ENCODE data around the gene CAD. TPM values are rescaled to one million over a fixed set of nuclear protein-coding genes. Genes with fewer than 3 reads are reported as not detected.
A peak's percentile ranks its signal among the peaks of the same experiment; 100 is the strongest.

CAD gene
- total RNA-seq, 2 donors from 2014 or later: 11.1 to 49.1 TPM

DNA sequence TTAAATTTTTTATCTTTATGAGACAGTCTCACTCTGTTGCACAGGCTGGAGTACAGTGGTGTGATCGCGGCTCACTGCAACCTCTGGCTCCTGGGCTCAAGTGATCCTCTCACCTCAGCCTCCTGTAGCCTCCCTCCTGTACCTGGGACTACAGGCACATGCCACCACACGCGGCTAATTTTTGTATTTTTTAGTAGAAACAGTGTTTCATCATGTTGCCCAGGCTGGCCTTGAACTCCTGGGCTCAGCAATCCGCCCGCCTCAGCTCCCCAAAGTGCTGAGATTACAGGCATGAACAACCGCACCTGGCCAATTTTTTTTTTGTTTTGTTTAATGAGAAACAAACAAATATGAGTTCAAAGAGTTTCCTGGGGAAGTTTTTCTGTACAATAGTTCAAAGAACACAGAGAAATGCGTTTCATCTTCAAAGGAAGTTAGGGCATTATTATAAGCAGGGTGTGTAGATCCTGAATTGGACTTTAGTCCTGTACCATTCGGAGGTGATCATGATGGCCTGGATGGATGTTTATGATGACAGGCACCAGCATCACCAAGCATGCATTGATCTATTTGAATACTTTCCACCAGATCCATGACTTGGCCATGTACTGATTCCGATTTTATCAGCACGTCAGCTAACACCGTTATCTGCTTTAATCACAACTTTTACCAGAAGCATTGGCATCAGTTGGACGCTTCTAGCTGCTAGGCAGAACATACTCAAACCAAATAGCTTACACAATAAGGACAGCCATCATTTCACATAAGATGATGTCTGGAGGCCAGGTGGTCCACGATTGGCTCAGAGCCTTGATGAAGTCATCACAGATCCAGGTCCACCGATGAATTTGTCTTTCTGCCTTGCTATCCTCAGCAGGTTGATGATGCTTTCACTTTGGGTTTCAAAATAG, 39.5 kb upstream of the CAD start:
- intact Hi-C loops (cut with DNase I): no loop called here
- no peak overlapping the region for H3K4me3 ChIP-seq
- no peaks in the 10 kb centered on the region for H3K36me3 ChIP-seq
- no peak overlapping the region for H3K27ac ChIP-seq
- no peaks in the 10 kb centered on the region for H3K27me3 ChIP-seq
- H3K9me3 ChIP-seq: no peaks in the 10 kb centered on the region
- TF ChIP-seq, protein P1, sequence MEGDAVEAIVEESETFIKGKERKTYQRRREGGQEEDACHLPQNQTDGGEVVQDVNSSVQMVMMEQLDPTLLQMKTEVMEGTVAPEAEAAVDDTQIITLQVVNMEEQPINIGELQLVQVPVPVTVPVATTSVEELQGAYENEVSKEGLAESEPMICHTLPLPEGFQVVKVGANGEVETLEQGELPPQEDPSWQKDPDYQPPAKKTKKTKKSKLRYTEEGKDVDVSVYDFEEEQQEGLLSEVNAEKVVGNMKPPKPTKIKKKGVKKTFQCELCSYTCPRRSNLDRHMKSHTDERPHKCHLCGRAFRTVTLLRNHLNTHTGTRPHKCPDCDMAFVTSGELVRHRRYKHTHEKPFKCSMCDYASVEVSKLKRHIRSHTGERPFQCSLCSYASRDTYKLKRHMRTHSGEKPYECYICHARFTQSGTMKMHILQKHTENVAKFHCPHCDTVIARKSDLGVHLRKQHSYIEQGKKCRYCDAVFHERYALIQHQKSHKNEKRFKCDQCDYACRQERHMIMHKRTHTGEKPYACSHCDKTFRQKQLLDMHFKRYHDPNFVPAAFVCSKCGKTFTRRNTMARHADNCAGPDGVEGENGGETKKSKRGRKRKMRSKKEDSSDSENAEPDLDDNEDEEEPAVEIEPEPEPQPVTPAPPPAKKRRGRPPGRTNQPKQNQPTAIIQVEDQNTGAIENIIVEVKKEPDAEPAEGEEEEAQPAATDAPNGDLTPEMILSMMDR (IDR thresholded peaks at IDR 0.05): no peak
- H3K4me1 ChIP-seq: no peaks in the 10 kb centered on the region
- no peak overlapping the region for H3K9ac ChIP-seq (ENCODE audit: low read depth in 2 of 2, low read length in 2 of 2)
- no peak for DNase-seq

DNA sequence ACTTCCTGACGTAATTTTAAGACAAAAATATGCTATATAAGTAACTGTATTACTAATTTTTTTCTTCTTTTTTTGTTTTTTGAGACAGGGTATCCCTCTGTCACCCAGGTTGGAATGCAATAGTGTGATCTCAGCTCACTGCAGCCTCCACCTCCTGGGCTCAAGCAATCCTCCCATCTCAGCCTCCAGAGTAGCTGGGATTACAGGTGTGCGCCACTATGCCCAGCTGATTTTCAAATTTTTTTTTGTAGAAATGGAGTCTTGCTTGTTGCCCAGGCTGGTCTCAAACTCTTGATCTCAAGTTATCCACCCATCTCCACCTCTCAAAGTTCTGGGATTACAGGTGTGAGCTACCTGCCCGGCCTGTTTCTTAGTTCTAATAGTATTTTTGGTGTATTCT, 38.7 kb upstream of the CAD start:
- intact Hi-C loops (cut with DNase I): no loop called here

DNA sequence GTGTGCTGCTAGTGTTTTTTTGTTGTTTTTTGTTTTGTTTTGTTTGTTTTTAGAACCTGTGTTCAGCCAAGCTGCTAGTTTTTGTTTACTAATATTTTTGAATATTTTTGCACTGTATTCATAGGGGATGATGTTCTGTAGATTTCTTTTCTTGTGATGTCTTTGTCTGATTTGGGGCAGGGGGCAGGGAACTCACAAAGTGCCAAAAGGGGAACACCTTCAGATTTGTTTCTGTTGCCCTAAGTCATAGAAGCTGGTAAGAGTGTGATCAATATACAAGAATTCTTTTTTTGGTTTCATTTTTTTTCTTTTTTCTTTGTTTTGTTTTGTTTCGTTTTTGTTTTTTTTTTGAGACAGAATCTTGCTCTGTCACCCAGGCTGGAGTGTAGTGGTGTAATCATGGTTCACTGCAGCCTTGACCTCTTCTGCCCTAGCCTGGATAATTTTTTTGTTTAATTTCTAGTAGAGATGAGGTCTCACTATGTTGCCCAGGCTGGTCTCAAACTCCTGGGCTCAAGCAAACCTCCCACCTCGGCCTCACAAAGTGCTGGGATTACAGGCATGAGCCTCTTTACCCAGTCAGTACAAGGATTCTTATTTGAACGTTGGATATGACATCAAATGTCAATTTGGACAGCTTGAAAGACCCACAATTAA, 37.7 kb upstream of the CAD start:
- Histone ChIP-seq H3K27ac (no peak overlapping the region), H3K9me3 (no peaks in the 10 kb centered on the region), H3K4me1 (no peaks in the 10 kb centered on the region), H3K36me3 (no peaks in the 10 kb centered on the region), H3K4me3 (no peak overlapping the region), H3K9ac (ENCODE audit: low read depth in 2 of 2, low read length in 2 of 2) (no peak overlapping the region), H3K27me3 (no peaks in the 10 kb centered on the region)
- TF ChIP-seq, protein P1 (IDR thresholded peaks at IDR 0.05): no peak
- no peak for DNase-seq
- intact Hi-C loops (cut with DNase I): no loop called here

More for the DNA sequence above, 38.7 kb upstream of the CAD start:
- no peaks in the 10 kb centered on the region for H3K4me1 ChIP-seq
- no peak overlapping the region for H3K9ac ChIP-seq (ENCODE audit: low read depth in 2 of 2, low read length in 2 of 2)
- H3K27ac ChIP-seq: no peak overlapping the region
- DNase-seq: no peak
- H3K9me3 ChIP-seq: no peaks in the 10 kb centered on the region
- no peaks in the 10 kb centered on the region for H3K36me3 ChIP-seq
- H3K4me3 ChIP-seq: no peak overlapping the region
- no peaks in the 10 kb centered on the region for H3K27me3 ChIP-seq
- TF ChIP-seq, protein P1 (IDR thresholded peaks at IDR 0.05): no peak

DNA sequence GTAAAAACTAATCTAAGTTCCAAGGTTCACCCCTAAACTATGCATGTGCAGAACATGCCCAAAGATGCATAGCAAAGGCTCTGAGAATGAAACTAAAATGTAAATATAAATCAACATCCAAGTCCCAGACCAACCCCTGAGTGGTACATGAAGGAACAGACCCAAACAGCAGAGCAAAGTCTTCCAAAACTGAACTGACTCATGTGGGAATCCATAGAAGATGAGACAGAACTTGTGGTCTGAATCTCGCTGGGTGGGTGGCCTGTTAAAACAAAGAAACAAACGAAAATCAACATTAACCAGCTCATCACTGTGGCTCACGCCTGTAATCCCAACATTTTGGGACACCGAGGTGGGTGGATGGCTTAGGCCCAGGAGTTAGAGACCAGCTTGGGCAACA, 34.8 kb upstream of the CAD start:
- no peaks in the 10 kb centered on the region for H3K9me3 ChIP-seq
- TF ChIP-seq, protein P1 (IDR thresholded peaks at IDR 0.05): no peak
- H3K27me3 ChIP-seq: no peaks in the 10 kb centered on the region
- H3K27ac ChIP-seq: no peak overlapping the region
- no peak overlapping the region for H3K9ac ChIP-seq (ENCODE audit: low read depth in 2 of 2, low read length in 2 of 2)
- no peaks in the 10 kb centered on the region for H3K36me3 ChIP-seq
- no peaks in the 10 kb centered on the region for H3K4me1 ChIP-seq
- no peak for DNase-seq
- no peak overlapping the region for H3K4me3 ChIP-seq
- intact Hi-C loops (cut with DNase I): no loop called here

DNA sequence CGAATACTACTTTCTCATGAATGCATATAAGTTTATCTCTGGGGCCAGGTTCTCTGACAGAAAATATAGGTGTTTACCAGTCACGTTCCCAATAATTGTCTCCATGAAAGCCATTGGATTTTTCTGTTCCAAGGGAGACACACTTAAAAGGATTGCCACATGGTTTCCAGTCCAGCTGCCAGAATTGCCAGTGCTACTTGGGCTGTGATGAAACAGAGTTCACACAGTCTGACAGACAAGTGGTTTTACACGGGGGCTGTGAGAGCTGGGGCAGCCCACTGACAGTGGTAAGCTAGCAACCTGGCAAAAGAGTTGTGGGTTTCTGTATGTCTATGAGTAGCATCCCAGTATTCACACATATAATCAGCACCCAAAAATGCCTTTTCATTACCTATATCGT, 33.1 kb upstream of the CAD start:
- no peak overlapping the region for H3K9ac ChIP-seq (ENCODE audit: low read depth in 2 of 2, low read length in 2 of 2)
- H3K4me3 ChIP-seq: no peak overlapping the region
- H3K9me3 ChIP-seq: no peaks in the 10 kb centered on the region
- no peak for DNase-seq
- H3K27me3 ChIP-seq: no peaks in the 10 kb centered on the region
- peak overlapping the region; percentile 6 for H3K27ac ChIP-seq
- H3K4me1 ChIP-seq: no peaks in the 10 kb centered on the region
- TF ChIP-seq, protein P1 (IDR thresholded peaks at IDR 0.05): no peak
- intact Hi-C loops (cut with DNase I): no loop called here
- no peaks in the 10 kb centered on the region for H3K36me3 ChIP-seq

Measured in colonic mucosa (tissue), 4 donors.